ENCODE data around the gene CDC73.

- TF ChIP-seq CTCF (conservative IDR thresholded peaks at IDR 0.05; ENCODE audit: low read length) (no peak), EZH2phosphoT487 (IDR thresholded peaks at IDR 0.05; ENCODE audit: borderline replicate concordance, low read depth, low read length) (no peak)
These were observed 2.8 kb upstream of the CDC73 start for GRCh38 chr1:193118803-193119730.
